Cerebellar cortex (tissue), 1 donor: ENCODE data around the gene RNU6-1.

Source experiments
- DNase-seq: peaks from one replicate; pipeline ENCODE4 v3.0.0-alpha.2; 2015; ENCODE audit warnings: low spot score

Gene RNU6-1

GRCh38 chr15:67839929-67840748, at the start of gene RNU6-1:
RNU6-1 (minus strand) TSS chr15:67840045.
- peak; percentile 92 for DNase-seq

DNA sequence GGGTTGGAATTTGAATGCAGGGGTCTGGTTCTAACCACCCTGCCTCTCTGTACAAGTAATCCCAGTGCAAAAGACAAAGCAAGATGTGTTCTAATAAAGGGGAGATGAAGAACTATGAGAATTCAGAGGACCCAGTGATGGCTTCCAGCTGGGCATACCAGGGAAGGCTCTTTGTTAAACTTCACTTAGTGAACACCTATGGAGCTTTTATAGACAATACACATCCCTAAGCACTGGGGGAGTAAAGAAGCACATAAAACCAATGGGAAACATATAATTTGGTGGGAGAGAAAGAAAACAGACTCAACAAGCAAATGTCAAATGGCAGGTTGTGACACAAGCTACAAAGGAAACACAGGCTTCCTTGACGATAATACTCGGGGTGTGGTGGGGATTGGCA, 47.9 kb upstream of the RNU6-1 start:
- no peak for DNase-seq

GRCh38 chr15:67885861-67886260, 46.0 kb upstream of the RNU6-1 start:
- no peak for DNase-seq

GRCh38 chr15:67885175-67885523, 45.3 kb upstream of the RNU6-1 start:
- no peak for DNase-seq

- DNase-seq, result peak; percentile 31
These were observed 44.8 kb upstream of the RNU6-1 start for GRCh38 chr15:67884514-67885174.

DNA sequence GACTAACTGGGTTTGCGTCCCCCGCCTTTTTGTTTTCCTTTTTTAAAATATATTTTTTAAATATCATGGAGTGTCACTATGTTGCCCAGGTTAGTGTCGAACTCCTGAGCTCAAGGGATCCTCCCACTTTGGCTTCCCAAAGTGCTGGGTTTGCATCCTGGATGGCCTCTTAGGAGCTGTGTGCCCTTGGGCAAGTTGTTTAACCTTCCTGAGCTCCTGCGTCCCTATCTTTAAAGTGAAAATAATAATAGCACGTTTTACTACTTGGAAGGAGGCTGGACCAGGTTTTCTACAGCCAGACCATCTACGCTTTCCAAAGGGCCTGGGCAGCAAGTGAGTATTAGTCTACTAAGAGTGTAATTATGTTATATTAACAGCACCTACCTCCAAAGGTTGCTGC, 44.2 kb upstream of the RNU6-1 start:
- DNase-seq, result no peak

DNA sequence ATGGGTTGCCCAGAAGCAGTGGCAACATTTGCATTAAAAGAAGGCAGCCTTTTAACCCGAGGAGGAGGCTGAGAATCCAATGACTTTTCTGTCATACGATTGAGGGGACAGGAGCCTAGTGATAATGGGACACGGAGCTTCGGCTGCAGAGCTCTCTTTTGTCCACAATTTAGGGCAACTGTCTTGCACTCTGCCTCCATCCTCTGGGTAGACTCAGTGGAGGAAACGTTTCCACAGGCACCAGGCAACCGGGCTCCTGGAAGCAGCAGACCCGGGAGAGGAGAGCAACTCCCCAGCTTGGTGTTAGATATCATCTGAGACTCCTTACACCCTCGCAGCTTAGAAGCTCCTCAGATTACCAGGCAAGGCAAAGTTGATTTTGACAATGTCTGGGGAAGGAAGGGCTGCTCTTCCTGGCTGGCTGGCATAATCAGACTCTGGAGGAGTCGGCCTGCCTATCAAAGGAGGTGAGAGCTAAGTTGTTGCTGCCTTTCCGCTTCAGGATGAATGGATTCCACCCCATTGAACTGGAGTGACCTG, 43.5 kb upstream of the RNU6-1 start:
- no peak for DNase-seq

GRCh38 chr15:67882487-67883233, 42.8 kb upstream of the RNU6-1 start:
- no peak for DNase-seq

GRCh38 chr15:67880651-67881182, 40.9 kb upstream of the RNU6-1 start:
- DNase-seq, result no peak

- no peak for DNase-seq
These were observed 39.7 kb upstream of the RNU6-1 start for GRCh38 chr15:67879440-67880129.

DNA sequence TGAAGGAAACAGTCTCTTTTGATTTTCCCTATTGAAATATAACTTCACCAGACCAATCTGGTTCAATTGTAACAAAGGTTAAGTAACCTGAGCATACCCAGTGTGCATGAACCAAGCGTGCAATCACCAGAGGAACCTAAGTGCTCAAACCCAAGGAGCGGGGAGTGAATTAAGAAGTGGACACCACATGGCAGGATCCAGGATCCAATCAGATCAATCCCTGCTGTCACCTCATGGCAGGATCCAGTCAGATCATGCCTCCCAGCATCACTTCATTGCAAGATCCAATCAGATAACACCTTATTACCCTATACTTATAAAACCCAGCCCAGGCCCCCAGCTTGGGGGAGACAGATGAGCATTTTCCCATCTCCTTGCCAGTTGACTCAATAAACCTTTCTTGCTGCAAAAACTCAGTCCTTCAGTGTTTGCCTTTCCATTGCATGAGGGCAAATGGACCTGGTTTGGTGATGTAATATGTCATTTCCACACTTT, 38.9 kb upstream of the RNU6-1 start:
- DNase-seq, result no peak

DNA sequence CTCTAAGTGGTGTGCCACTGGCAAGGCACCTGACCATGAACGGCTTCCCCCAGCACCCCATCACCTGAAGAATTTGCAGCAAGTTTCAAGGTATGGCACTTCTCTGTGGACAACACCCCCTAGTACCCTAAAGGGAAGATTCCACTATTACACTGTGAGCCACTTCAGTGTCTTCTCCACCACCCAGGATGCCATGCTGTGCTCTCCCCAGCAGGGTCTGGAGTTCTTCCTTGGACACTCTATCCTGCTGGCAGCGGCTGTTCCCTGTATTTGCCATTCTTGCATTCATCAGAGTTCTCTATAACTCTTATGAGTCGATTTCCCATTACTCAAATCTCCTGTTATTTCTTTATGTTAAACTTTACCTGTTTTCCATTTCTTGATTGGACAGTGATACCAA, 33.9 kb upstream of the RNU6-1 start:
- DNase-seq, result no peak

GRCh38 chr15:67870868-67871408, 31.1 kb upstream of the RNU6-1 start:
- DNase-seq, result no peak

GRCh38 chr15:67869701-67870100, 29.9 kb upstream of the RNU6-1 start:
- DNase-seq, result no peak

- DNase-seq, result no peak
These were observed 25.9 kb upstream of the RNU6-1 start for GRCh38 chr15:67865766-67866165.

DNA sequence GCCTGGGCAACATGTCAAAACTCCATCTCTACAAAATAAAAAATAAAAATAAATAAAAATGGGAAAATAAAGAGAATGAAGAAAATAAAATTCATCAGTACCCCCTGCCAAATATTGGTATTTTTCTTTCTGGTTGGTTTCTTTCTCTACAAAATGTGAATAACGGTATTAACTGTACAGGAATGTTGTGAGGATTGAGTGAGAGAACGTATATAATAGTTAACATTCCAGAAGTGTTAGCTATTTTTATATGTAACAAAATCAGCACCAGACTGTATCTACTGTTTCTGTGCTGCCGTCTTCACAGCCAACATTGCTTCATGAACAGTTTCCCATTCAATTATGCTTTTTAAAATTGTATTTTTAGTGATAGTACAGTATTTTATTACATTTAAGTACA, 25.5 kb upstream of the RNU6-1 start:
- DNase-seq, result no peak

GRCh38 chr15:67863442-67863987, 23.7 kb upstream of the RNU6-1 start:
- DNase-seq, result peak; percentile 74

DNA sequence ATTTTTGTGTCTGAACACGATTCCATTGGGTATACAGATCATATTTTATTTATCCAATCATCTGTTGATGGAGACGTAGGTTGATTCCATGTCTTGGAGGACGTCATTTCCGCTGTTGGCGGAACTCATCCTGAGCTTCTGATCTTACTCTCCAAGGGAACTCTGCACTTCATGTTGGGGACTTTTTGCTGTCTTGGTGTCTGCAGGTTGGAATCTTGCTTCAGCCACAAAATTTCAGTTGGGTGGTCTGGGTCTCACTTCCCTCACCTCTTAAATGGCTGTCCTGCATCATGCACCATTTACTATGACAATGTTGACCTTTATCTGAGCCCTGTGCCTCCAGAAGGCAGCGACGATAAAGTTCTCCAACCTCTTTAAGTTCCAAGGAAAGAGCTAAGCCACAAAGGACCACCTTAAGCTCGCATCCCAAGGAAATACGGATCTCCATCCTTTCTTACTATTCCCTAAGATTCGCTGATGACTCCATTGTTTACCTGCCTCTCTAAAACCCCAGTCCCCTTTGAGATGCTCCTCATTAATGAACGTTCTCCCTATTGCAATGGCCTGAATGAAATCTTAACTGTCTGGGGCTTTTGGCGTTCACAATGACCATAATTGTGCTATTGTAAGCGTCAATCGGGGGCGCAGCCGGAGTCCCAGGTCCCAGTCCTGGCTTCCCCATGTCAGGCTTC, 23.1 kb upstream of the RNU6-1 start:
- DNase-seq, result no peak

- DNase-seq, result no peak
These were observed 22.1 kb upstream of the RNU6-1 start for GRCh38 chr15:67861983-67862382.

- no peak for DNase-seq
These were observed 19.6 kb upstream of the RNU6-1 start for GRCh38 chr15:67859331-67859946.
